Astrocyte (in vitro differentiated cells and primary cell): ENCODE results near the gene RAB3A. TPM values are rescaled to one million over a fixed set of nuclear protein-coding genes. Genes with fewer than 3 reads are reported as not detected.

Experiments
- DNase-seq: peaks from one replicate; pipeline ENCODE4 v3.0.0-alpha.2; 2010; ENCODE audit warnings: low read depth
- FAIRE-seq: peaks from 2 replicates; lab custom pipeline; 2011; peaks lifted over from hg19 to GRCh38; lab: Jason Lieb, UNC
- H2AFZ ChIP-seq: 2 replicates; pipeline ENCODE4 v1.6.0; 2012; ENCODE audit warnings: low read depth, low read length, inconsistent platforms
- H3K27ac ChIP-seq: 2 replicates; pipeline ENCODE4 v1.5.1; 2011; ENCODE audit warnings: low read depth, low read length, inconsistent platforms
- H3K27me3 ChIP-seq: 2 replicates; pipeline ENCODE4 v1.6.0; 2011; ENCODE audit warnings: low read length, inconsistent platforms; ENCODE audit not compliant: insufficient read depth
- H3K36me3 ChIP-seq: 2 replicates; pipeline ENCODE4 v1.5.1; 2011; ENCODE audit warnings: low read length, inconsistent platforms; ENCODE audit not compliant: insufficient read depth
- H3K4me1 ChIP-seq: 2 replicates; pipeline ENCODE4 v1.5.1; 2011; ENCODE audit warnings: low read length, inconsistent platforms; ENCODE audit not compliant: insufficient read depth
- H3K4me2 ChIP-seq: 2 replicates; pipeline ENCODE4 v1.6.0; 2012; ENCODE audit warnings: low read length, inconsistent platforms
- H3K4me3 ChIP-seq: 2 replicates; pipeline ENCODE4 v1.5.1; 2011; ENCODE audit warnings: low read depth, mild to moderate bottlenecking, low read length, inconsistent platforms; ENCODE audit not compliant: insufficient read depth
- H3K79me2 ChIP-seq: 2 replicates; pipeline ENCODE4 v1.6.0; 2012; ENCODE audit warnings: mild to moderate bottlenecking, low read length, inconsistent platforms; ENCODE audit not compliant: insufficient read depth
- H3K9ac ChIP-seq: 2 replicates; pipeline ENCODE4 v1.6.0; 2012; ENCODE audit warnings: mild to moderate bottlenecking, low read length, inconsistent platforms
- H3K9me3 ChIP-seq: 2 replicates; pipeline ENCODE4 v1.5.1; 2012; ENCODE audit warnings: low read depth, mild to moderate bottlenecking, low read length, inconsistent platforms; ENCODE audit not compliant: insufficient read depth
- H4K20me1 ChIP-seq: 2 replicates; pipeline ENCODE4 v1.6.0; 2012; ENCODE audit warnings: low read length, inconsistent platforms; ENCODE audit not compliant: insufficient read depth
- H3K27ac Mint-ChIP-seq: one replicate; pipeline ENCODE4 v1.8.0; 2021; ENCODE audit warnings: mild to moderate bottlenecking, mixed read lengths; ENCODE audit not compliant: unreplicated experiment
- H3K27me3 Mint-ChIP-seq: one replicate; pipeline ENCODE4 v1.8.0; 2021; ENCODE audit warnings: low read depth, mixed read lengths; ENCODE audit not compliant: unreplicated experiment
- H3K36me3 Mint-ChIP-seq: one replicate; pipeline ENCODE4 v1.8.0; 2021; ENCODE audit warnings: low read depth, mixed read lengths; ENCODE audit not compliant: unreplicated experiment
- H3K4me1 Mint-ChIP-seq: one replicate; pipeline ENCODE4 v1.8.0; 2021; ENCODE audit warnings: low read depth, mixed read lengths; ENCODE audit not compliant: unreplicated experiment
- H3K4me3 Mint-ChIP-seq: one replicate; pipeline ENCODE4 v1.8.0; 2021; ENCODE audit warnings: mild to moderate bottlenecking, moderate library complexity, mixed read lengths; ENCODE audit not compliant: unreplicated experiment
- H3K9me3 Mint-ChIP-seq: one replicate; pipeline ENCODE4 v1.8.0; 2021; ENCODE audit warnings: mild to moderate bottlenecking, mixed read lengths; ENCODE audit not compliant: unreplicated experiment
- EZH2 ChIP-seq: IDR thresholded peaks from 2 replicates; pipeline ENCODE4 v1.6.1; 2012; ENCODE audit warnings: mild to moderate bottlenecking, low read length, inconsistent platforms; ENCODE audit not compliant: insufficient read depth
- total RNA-seq: library from RNA; stranded (reverse); gene quantifications from 2 replicates; pipeline ENCODE4 v1.2.1, GENCODE V29; 2021
- TF ChIP-seq, protein P1 (sequence below): IDR thresholded peaks from 2 replicates; pipeline ENCODE4 v1.5.1; 2011; ENCODE audit warnings: low read depth, mild to moderate bottlenecking, inconsistent platforms, low read length, moderate library complexity; ENCODE audit not compliant: insufficient read depth

The RAB3A gene
- total RNA-seq, 1 donor from 2014 or later = 7.5 TPM

DNA sequence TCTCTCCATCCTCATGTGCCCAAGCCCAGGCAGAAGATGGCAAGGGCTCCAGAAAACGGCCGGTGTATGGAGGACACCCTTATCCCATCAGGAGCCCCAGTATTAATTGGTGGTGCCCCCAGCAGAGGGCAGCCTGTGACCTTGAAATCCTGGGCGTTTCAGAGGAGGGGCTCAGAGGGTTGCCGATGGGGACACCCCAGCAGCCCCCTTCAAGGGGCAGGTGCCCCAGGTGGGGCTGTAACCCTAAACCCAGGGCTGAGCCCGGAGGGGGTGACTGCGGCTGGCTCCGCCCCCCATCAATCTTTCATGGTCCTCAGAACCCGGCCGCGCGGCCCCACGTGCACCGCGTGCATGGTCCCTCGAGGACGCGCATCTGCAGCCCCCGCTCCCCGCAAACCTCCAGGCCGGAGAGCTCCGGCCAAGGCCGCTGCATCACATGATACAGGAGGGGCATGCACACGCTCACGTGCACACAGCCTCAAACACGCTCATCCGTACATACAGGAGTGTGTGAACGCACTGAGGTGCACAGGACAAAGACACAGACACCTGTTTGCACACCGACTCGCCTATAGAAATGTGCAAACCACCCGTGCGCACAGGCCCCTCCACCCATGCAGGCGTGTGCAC, 949 bp downstream of the RAB3A start:
- no peak for DNase-seq

DNA sequence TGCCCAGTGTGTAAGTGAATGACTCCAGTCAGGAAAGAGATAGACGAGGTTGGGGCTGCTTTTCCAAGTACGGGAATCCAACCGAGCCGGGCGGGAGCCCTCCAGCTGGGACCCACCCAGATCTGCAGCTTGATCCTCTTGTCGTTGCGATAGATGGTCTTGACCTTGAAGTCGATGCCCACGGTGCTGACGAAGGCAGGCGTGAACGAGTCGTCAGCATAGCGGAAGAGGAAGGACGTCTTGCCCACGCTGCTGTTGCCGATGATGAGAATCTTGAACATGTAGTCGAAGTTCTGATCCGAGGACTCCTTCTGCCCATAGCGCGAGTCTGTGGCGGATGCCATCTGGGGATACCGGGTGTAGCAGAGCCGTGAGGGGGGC, 1.5 kb downstream of the RAB3A start:
- Histone ChIP-seq H3K9ac (no peak overlapping the region), H3K4me1 (peaks cover 18% of the 10 kb centered on the region), H3K4me2 (peak overlapping the region; percentile 99), H2AFZ (no peak overlapping the region), H3K9me3 (no peaks in the 10 kb centered on the region), H3K79me2 (peaks cover 3% of the 10 kb centered on the region), H3K27me3 (no peaks in the 10 kb centered on the region), H3K4me3 (no peak overlapping the region), H3K36me3 (no peaks in the 10 kb centered on the region), H3K27ac (no peak overlapping the region), H4K20me1 (peaks cover 11% of the 10 kb centered on the region)
- H3K4me3 Mint-ChIP-seq = peak overlapping the region; percentile 72
- H3K27ac Mint-ChIP-seq = no peak overlapping the region
- H3K4me1 Mint-ChIP-seq = peaks cover 2% of the 10 kb centered on the region
- FAIRE-seq (no peak), DNase-seq (no peak)
- H3K36me3 Mint-ChIP-seq = peaks cover 17% of the 10 kb centered on the region
- H3K9me3 Mint-ChIP-seq = peaks cover 2% of the 10 kb centered on the region
- TF ChIP-seq, protein P1, sequence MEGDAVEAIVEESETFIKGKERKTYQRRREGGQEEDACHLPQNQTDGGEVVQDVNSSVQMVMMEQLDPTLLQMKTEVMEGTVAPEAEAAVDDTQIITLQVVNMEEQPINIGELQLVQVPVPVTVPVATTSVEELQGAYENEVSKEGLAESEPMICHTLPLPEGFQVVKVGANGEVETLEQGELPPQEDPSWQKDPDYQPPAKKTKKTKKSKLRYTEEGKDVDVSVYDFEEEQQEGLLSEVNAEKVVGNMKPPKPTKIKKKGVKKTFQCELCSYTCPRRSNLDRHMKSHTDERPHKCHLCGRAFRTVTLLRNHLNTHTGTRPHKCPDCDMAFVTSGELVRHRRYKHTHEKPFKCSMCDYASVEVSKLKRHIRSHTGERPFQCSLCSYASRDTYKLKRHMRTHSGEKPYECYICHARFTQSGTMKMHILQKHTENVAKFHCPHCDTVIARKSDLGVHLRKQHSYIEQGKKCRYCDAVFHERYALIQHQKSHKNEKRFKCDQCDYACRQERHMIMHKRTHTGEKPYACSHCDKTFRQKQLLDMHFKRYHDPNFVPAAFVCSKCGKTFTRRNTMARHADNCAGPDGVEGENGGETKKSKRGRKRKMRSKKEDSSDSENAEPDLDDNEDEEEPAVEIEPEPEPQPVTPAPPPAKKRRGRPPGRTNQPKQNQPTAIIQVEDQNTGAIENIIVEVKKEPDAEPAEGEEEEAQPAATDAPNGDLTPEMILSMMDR = no peak
- TF ChIP-seq EZH2 = no peak
- H3K27me3 Mint-ChIP-seq = peaks cover 2% of the 10 kb centered on the region

More for the DNA sequence above, 949 bp downstream of the RAB3A start:
- H3K36me3 Mint-ChIP-seq = peaks cover 17% of the 10 kb centered on the region
- Histone ChIP-seq H3K27ac (no peak overlapping the region), H3K79me2 (peaks cover 3% of the 10 kb centered on the region), H3K9me3 (no peaks in the 10 kb centered on the region), H3K4me2 (peak overlapping the region; percentile 99), H3K4me1 (peaks cover 18% of the 10 kb centered on the region), H3K27me3 (no peaks in the 10 kb centered on the region), H3K36me3 (no peaks in the 10 kb centered on the region), H3K9ac (peak overlapping the region; percentile 78), H3K4me3 (peak overlapping the region; percentile 80), H4K20me1 (peaks cover 11% of the 10 kb centered on the region), H2AFZ (peak overlapping the region; percentile 99)
- H3K27me3 Mint-ChIP-seq = peaks cover 2% of the 10 kb centered on the region
- no peak for FAIRE-seq
- H3K4me3 Mint-ChIP-seq = peak overlapping the region; percentile 95
- peaks cover 2% of the 10 kb centered on the region for H3K4me1 Mint-ChIP-seq
- H3K9me3 Mint-ChIP-seq = peaks cover 2% of the 10 kb centered on the region
- TF ChIP-seq EZH2 = no peak
- TF ChIP-seq, protein P1 = peak; percentile 11
- no peak overlapping the region for H3K27ac Mint-ChIP-seq

DNA sequence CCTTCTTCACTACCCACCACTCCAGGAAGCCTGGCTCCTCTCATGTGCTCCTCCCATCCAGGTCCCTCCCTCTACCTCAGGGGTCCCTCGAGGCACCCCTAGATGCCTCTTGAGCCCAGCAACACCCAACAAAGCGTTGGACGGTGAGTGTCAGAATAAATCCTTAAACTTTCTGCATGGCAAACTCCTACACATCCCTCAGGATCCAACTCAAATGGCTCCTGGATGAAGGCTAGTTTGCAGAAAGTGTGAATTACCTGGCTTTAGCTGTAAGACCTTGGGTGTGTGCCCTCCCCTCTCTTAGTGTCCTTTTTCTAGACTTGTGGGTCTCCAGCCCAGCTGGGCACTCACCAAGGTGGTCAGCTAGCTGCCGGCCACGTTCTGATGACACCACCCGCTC, 5.5 kb downstream of the RAB3A start:
- Mint-ChIP-seq H3K27ac (no peak overlapping the region), H3K4me3 (peak overlapping the region; percentile 27), H3K9me3 (peaks cover 2% of the 10 kb centered on the region), H3K4me1 (peaks cover 4% of the 10 kb centered on the region), H3K27me3 (peaks cover 2% of the 10 kb centered on the region), H3K36me3 (peaks cover 18% of the 10 kb centered on the region)
- Histone ChIP-seq H3K9me3 (no peaks in the 10 kb centered on the region), H3K27ac (no peak overlapping the region), H3K36me3 (no peaks in the 10 kb centered on the region), H3K4me2 (no peak overlapping the region), H3K27me3 (no peaks in the 10 kb centered on the region), H3K4me3 (no peak overlapping the region), H3K4me1 (peaks cover 13% of the 10 kb centered on the region), H3K79me2 (peaks cover 10% of the 10 kb centered on the region), H3K9ac (no peak overlapping the region), H2AFZ (no peak overlapping the region), H4K20me1 (peaks cover 17% of the 10 kb centered on the region)
- TF ChIP-seq EZH2 = no peak
- TF ChIP-seq, protein P1 = no peak
- no peak for DNase-seq
- no peak for FAIRE-seq
